IPS-NIHi7 (cell line): ENCODE data around the gene SOX15.
"Not testable (repeated sequence)": the region's sequence is repeated elsewhere in the genome, so short reads cannot be mapped to it uniquely, and the experiment has no call there.

Source experiments
- DNase-seq: peaks from one replicate; pipeline ENCODE4 v3.0.0; 2012; ENCODE audit warnings: mixed read lengths; ENCODE audit errors: extremely low spot score

Gene SOX15

DNA sequence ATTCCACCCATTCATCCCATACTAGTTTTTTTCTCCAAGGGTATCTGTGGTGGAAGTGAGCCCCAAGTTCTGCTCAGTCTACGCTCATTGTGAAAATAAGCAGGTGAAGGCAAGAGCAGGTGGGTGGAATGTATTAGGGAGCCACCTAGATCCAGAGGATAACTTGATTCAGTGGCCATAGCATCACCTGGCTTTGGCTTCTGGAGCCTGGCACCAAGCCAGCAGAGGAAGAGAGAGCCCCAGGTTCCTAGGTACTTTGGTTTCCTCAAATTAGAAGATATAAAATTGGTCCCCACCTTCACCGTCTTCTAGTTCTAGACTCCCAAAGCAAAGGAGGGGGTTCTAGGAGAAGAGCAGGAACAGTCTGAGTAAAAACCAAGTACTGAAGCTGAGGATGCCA, 20.7 kb upstream of the SOX15 start:
- DNase-seq, result no peak

DNA sequence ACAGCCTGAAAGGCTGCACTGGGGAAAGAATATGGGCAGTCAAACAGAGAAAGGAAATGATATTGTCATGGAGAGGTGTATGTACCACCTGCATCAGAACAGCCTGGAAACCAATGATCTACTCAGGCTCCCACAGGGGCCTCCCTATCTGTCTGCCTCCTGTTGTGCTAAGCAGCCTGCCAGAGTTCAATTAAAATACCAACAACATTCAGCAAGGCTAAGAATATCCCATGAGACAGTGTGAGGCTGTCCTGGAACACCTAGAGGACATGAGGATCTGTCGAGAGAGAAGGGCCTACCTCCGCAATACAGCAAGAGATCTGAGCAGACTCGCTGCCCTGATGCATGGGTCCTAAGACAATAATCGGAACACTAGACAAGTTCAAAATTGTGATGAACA, 16.4 kb upstream of the SOX15 start:
- DNase-seq, result no peak

DNA sequence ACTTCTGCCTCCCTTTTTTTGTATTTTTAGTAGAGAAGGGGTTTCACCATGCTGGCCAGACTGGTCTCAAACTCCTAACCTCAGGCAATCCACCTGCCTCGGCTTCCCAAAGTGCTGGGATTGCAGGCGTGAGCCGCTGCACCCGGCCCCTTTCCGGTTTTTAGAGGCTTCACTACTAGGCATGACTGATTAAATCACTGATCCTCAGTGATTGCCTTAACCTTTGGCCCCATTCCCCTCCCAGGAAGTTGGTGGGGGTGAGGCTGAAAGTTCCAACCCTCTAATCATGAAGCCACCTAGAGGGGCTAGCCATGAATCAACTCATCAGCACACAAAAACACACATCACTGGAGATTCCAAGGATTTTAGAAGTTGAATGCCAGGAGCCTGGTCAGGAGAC, 7.7 kb upstream of the SOX15 start:
- not testable (repeated sequence) for DNase-seq

DNA sequence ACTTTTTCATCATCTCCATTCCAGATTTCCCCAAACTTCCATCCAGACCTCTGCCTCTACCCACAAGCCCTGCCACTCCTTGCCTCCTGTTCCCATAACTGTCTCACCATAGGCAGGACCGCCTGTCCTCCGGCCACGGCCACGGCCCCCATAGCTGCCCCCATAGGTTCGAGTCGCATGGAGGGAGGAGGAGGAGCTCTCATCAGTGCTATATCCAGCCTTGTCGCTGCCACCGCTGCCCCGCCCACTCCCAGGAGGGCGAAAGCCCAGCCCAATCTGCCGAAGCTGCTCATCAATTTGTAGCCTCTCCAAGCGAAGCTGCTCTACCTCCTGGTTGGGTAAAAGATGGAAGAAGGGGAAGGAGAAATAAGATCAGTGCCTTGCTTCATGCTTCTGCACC, 3.4 kb upstream of the SOX15 start:
- DNase-seq, result no peak

DNA sequence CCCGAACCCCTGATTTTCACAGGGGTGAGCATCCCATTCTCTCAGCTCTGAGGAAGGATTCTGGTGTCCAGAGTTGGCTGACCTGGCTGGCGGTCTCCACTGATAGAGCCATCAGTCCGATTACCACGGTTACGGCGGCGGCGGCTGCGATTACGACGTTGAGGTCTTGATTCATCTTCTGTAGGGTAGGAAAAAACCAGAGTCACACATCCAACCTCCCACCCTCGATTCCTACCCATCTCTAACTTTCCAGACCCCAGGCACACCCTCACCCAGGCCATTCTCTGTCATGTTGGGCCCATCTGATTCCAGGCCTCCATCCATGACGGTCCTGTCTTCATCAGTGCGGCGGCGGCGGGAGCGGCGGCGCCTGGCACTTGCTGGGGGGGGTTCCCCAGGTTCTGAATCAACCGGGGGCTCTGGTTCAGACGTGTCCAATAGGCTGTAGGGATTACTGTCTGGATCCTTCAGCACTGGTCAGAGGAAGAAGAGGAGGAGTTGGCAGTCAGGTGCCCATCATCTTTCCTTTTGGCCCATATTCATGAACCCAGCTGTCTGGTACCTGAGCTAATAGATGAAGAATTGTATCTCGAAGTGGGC, 2.6 kb upstream of the SOX15 start:
- DNase-seq, result no peak

DNA sequence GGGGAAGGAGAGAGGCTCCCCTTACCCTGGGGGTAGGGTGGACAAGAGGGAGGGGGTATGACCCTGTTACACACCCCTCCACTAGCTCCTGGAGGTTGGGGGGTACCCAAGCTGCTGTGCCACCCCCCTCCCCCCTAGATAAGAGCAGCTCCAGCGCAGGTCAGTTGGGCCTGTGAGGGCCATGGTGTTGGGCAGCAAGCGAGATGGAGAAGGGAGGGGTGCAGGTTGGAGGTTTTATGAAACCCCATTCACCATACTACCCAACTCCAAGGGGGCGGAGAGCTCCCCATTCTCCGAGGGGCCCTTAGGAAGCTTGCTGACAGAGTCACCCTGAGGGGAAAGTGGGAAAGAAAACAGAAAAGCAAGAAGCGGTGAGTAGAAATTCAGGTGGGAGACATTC, 1.7 kb upstream of the SOX15 start:
- DNase-seq, result no peak

DNA sequence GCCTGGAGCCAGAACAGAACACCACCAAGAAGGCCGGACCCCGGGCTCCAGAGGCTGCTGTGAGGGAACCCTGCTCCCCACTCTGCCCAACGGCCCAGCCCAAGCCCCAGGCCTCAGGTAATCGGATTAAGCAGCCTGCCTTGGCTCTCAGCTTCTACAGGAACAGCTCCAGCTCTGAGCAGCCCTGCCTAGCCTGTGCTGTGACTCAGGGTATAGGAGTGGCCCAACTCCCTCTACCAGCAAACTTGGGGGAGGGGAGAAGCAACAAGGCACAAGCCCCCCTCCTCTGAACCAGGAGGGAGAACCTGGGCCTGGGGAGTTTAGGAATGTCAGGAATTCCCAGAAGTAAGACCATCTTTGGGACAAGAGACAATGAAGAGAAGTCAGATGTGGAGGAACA, 849 bp upstream of the SOX15 start:
- DNase-seq, result peak; percentile 83

DNA sequence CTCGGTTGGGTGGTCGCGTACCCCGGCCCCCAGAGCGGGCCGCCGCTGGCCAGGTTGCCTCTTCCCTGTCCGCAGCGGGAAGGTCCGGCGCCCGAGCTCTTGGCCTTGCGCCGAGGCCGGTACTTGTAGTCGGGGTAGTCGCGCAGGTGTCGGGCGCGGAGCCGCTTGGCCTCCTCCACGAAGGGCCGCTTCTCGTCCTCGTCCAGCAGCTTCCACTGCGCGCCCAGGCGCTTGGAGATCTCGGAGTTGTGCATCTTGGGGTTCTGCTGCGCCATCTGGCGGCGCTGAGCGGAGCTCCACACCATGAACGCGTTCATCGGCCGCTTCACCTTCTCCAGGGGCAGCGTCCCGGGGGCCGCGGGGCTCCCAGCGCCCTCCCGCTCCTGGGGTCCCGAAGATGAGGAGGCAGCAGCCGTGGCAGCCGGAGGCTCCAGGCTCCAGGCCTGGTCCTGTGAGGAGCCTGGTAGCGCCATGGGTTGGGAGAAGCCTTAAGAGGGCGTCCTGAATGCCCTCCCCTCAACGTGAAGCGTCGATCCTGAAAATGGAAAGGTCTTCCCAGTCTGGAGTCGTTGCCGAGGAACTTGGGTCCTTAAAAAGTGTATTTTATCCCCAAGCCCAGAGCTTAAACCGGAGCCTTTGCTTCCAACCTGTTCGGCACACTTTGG, 558 bp downstream of the SOX15 start:
- DNase-seq, result peak; percentile 85

DNA sequence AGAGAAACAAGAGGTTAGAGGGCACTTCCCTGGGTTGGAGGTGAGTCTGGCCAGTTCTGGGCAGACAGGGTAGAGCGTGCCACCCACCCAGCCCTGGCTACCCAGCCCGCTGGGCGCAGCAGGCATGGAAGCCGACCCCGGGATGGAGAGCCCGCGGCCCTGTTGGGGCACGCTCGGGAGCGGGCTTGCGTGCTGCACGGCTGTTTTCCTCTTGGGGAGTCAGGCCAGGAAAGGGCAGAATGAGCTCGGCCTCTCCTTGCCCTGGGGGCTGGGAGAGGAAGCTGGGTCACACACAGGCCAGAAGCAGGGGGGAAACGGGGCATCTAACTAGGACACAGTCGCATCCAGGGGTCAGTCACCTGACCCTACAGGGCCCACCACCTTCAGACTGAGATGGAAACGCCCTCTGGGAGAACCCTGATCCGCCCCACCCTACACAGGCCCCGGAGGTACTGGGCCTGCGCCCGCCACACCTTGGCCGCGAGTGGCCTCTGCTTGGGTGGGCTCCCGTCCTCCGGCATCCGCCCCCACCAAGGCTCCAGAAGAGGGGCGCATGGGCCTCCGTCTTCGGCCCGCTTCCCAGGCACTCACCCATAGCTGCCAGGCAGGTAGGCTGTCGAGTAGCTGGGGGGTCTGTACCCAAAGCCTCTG, 1.2 kb downstream of the SOX15 start:
- no peak for DNase-seq

DNA sequence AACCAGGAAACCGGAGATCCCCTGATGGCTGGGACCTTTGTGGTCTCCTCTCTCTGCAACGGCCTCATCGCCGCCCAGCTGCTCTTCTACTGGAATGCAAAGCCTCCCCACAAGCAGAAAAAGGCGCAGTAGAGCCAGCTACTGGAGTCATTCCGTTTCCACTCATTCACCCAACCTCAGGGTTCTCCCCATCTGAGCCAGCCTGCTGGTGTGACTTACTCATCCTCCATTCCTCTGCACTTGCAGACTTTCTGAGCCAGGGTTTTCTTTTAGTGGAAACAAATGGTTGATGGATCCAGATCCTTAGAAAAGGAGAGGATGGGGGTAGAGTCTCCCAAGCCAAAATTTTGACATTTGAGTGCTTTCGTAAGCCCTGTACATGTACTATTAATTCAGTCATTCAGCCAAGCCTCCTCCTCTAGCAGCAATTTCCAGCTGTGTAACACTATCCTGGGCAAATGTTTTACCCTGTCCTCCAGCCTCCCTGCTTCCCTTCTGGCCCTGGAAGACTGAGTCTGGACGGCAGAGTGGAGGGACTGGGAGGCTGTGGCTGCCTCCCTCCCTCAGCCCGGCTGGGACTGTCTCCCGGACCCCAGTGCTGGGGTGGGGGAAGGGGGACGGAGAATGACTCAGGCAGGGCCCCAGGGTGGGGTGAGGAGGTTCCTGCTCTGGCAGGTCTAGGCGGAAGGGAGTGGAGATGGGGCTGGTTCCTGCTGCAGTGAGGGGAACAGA, 2.3 kb downstream of the SOX15 start:
- DNase-seq, result no peak

DNA sequence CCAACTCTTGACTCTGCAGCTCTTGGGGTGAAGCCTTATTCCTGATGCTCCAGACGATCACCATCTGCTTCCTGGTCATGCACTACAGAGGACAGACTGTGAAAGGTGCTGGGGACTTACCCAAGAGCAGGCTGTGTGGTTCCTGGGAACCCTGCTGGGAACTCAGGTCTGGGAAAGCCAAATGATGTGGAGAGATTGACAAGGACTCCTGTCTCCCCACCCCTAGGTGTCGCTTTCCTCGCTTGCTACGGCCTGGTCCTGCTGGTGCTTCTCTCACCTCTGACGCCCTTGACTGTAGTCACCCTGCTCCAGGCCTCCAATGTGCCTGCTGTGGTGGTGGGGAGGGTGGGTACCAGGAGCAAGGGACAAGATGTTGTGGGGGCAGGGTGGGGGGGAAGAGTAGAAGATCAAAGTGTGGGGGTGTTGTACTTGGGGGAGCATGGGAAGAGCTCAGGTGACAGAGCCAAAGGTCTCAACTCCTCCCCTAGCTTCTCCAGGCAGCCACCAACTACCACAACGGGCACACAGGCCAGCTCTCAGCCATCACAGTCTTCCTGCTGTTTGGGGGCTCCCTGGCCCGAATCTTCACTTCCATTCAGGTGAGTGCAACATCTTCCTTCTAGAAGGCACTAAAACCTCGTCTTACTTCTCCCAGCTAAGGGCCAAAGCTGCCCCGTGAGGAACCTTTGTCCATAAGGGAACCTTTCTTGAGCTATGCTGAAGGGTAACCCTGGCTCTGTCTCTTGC, 3.0 kb downstream of the SOX15 start:
- peak; percentile 31 for DNase-seq

DNA sequence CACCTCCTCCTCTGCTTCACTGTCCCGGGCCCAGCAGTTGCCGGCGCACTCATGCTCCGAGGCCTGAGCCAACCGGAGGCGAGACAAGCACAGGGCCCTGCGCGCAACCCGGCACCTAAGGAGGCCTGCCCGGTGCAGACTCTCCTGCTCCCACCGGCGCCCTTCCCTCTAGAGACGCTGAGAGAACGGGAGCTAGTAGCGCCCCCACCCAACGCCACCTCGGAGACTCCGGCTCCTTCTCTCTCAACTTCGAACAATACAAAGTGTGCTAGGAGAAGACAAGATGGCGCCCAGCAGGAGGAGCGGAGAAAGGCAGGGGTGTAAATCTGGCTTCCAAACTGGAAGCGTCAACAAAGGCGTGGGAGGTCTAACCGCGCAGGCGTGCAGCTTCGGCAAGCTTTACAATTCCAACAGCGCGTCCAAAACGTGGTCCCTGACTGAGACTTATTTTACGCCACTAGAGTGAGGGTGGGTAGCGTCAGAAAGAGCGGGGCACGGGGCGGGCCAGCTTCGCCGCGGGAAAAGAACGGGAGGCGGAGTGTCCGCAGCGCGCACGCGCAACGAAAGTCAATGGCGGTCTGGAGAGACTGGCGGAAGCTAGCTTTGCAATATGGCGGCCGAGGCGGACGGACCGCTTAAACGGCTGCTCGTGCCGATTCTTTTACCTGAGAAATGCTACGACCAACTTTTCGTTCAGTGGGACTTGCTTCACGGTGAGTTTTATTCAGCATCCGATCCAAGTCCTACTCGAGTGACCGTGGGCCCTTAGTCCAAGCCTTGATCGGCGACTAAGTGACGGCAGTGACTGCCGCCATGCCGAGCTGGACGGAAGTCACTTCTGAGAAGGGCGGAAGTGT, 6.4 kb downstream of the SOX15 start, which contains the start of gene MPDU1:
Gene MPDU1, plus strand, starts transcription at position 600 of the 857 bp plus-strand sequence. Its CDS starts 11 bp downstream, at position 611.
- DNase-seq, result peak; percentile 87

DNA sequence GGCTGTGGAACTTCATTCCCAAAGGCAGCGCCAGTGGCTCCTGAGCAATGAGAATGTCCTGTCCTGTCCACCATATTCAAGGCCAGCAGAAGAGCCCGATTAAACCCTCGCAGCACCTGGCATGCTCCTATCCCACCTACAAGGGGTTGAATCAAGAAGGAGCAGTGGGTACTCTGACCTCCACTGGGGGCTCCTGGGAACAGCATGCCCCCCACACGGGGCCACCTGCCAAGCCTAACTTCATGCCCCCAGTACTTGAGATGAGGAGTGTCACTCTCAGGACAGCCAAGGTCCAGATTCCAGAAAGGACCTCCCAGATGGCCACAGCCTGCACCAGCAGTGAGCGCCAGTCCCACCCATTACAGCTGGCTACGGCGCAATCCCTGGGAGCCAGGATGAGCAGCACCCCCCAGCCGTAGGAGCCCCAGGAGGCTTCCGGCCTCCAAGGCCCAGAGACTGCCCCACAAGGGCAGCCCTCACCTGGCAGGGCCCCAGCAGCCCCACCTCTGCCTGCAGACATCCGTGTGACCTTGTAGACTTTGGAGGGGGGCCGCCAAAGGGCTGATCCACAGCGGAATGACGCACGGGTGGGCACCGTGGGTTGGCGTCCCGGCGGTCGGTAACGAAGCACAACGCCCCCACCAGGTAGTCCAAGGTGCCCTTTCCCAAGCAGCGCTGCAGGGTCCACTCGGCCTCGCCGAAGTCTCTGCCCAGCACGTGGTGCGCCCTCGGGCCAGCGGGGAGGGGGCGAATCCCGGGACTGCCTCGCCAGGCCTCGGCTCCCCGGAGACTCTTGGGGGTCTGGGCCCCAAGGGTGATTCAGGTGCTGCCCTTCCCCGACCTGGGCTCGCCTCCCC, 7.3 kb downstream of the SOX15 start:
- no peak for DNase-seq

DNA sequence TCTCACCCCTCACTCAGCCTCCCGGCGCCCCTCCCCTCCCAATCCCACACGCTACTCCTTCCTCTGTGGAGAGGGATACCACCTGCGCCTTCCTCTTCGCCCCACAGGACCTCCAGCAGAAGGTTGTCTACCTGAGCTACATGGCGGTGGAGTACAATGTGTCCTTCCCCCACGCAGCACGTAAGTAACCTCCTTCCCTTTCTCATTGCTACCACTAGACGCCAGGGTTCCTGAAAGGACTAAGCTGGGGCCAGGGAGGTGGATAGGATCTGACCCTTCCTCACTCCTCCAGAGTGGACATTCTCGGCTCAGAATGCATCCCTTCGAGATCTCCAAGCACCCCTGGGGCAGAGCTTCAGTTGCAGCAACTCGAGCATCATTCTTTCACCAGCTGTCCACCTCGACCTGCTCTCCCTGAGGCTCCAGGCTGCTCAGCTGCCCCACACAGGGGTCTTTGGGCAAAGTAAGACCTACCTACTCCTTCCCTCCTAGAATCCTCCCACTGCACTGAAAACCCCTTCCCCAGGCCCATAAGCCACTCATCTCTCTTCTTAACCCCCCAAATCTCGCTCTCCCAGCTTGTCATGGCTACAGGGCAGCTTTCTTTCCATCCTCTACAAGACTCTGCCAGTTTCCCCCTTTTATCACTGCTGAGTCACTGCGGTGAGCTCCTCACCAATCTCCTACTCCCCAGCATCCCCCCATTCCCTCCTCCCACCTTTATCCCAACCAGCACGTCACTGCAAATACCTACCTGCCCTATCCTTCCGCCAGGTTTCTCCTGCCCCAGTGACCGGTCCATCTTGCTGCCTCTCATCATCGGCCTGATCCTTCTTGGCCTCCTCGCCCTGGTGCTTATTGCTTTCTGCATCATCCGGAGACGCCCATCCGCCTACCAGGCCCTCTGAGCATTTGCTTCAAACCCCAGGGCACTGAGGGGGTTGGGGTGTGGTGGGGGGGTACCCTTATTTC, 9.0 kb downstream of the SOX15 start:
- DNase-seq, result no peak

DNA sequence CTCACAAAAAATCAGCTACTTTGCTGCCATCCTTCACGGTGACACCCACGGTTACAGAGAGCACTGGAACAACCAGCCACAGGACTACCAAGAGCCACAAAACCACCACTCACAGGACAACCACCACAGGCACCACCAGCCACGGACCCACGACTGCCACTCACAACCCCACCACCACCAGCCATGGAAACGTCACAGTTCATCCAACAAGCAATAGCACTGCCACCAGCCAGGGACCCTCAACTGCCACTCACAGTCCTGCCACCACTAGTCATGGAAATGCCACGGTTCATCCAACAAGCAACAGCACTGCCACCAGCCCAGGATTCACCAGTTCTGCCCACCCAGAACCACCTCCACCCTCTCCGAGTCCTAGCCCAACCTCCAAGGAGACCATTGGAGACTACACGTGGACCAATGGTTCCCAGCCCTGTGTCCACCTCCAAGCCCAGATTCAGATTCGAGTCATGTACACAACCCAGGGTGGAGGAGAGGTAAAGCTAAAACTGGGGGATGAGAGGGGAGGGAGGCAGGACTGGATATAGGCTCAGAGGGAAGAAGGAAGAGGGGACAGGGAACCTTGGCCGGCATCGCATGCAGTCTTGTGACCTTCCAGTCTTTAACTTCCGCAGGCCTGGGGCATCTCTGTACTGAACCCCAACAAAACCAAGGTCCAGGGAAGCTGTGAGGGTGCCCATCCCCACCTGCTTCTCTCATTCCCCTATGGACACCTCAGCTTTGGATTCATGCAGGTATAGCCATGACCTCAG, 9.9 kb downstream of the SOX15 start:
- DNase-seq, result no peak

DNA sequence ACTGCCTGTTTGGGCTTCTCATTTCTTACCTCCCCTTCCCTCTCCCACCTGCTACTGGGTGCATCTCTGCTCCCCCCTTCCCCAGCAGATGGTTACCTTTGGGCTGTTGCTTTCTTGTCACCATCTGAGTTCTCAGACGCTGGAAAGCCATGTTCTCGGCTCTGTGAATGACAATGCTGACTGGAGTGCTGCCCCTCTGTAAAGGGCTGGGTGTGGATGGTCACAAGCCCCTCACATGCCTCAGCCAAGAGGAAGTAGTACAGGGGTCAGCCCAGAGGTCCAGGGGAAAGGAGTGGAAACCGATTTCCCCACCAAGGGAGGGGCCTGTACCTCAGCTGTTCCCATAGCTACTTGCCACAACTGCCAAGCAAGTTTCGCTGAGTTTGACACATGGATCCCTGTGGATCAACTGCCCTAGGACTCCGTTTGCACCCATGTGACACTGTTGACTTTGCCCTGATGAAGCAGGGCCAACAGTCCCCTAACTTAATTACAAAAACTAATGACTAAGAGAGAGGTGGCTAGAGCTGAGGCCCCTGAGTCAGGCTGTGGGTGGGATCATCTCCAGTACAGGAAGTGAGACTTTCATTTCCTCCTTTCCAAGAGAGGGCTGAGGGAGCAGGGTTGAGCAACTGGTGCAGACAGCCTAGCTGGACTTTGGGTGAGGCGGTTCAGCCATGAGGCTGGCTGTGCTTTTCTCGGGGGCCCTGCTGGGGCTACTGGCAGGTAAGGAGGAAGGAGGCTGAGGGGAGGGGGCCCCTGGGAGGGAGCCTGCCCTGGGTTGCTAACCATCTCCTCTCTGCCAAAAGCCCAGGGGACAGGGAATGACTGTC, 10.7 kb downstream of the SOX15 start, which contains the start of gene CD68:
Gene CD68, plus strand, starts transcription at position 638 of the 833 bp plus-strand sequence. Its CDS starts 40 bp downstream, at position 678.
- DNase-seq, result peak; percentile 57
